KOPT-K1 (cell line): Measurements from ENCODE around the gene LSG1.

ENCODE experiments used
- H3K27ac ChIP-seq: fragments of 200-600 bp; sonication (generic); 2 replicates; pipeline ENCODE4 v1.5.1; 2016; ENCODE audit warnings: antibody characterized with exemption, mild to moderate bottlenecking, low read depth, low read length; ENCODE audit not compliant: poor library complexity, severe bottlenecking
- H3K36me3 ChIP-seq: fragments of 200-600 bp; sonication (generic); 2 replicates; pipeline ENCODE4 v1.5.1; 2017; ENCODE audit warnings: antibody characterized with exemption, mild to moderate bottlenecking, low read length, moderate library complexity; ENCODE audit not compliant: insufficient read depth
- H3K9me3 ChIP-seq: fragments of 200-600 bp; sonication (generic); 2 replicates; pipeline ENCODE4 v1.5.1; 2017; ENCODE audit warnings: antibody characterized with exemption, low read length, mild to moderate bottlenecking; ENCODE audit not compliant: insufficient read depth, poor library complexity, severe bottlenecking

The LSG1 gene

GRCh38 chr3:194622621-194623340, 49.2 kb downstream of the LSG1 start:
- Histone ChIP-seq H3K27ac (no peak overlapping the region), H3K36me3 (peaks cover 52% of the 10 kb centered on the region; the same call in 1 of the 2 replicates), H3K9me3 (no peaks in the 10 kb centered on the region)

GRCh38 chr3:194621947-194622346, 50.0 kb downstream of the LSG1 start:
- Histone ChIP-seq H3K9me3 (no peaks in the 10 kb centered on the region), H3K27ac (no peak overlapping the region), H3K36me3 (peaks cover 49% of the 10 kb centered on the region; the same call in 1 of the 2 replicates)

- Histone ChIP-seq H3K9me3 (no peaks in the 10 kb centered on the region), H3K36me3 (peaks cover 51% of the 10 kb centered on the region; the same call in 1 of the 2 replicates), H3K27ac (no peak overlapping the region)
Measured at GRCh38 chr3:194620196-194620595, 51.8 kb downstream of the LSG1 start.

GRCh38 chr3:194619741-194620140, 52.2 kb downstream of the LSG1 start:
- Histone ChIP-seq H3K27ac (no peak overlapping the region), H3K9me3 (no peaks in the 10 kb centered on the region), H3K36me3 (peaks cover 49% of the 10 kb centered on the region; the same call in 1 of the 2 replicates)

GRCh38 chr3:194618858-194619608, 53.0 kb downstream of the LSG1 start:
- no peak overlapping the region for H3K27ac ChIP-seq
- peaks cover 55% of the 10 kb centered on the region; the same call in 1 of the 2 replicates for H3K36me3 ChIP-seq
- no peaks in the 10 kb centered on the region for H3K9me3 ChIP-seq

GRCh38 chr3:194617827-194618226, 54.2 kb downstream of the LSG1 start:
- Histone ChIP-seq H3K36me3 (peaks cover 53% of the 10 kb centered on the region; the same call in 1 of the 2 replicates), H3K27ac (no peak overlapping the region)

GRCh38 chr3:194617143-194617671, 54.8 kb downstream of the LSG1 start:
- Histone ChIP-seq H3K36me3 (peaks cover 48% of the 10 kb centered on the region; the same call in 1 of the 2 replicates), H3K27ac (no peak overlapping the region), H3K9me3 (no peaks in the 10 kb centered on the region)

More at GRCh38 chr3:194617827-194618226, 54.2 kb downstream of the LSG1 start:
- H3K9me3 ChIP-seq = no peaks in the 10 kb centered on the region

- peaks cover 42% of the 10 kb centered on the region; the same call in 1 of the 2 replicates for H3K36me3 ChIP-seq
- no peaks in the 10 kb centered on the region for H3K9me3 ChIP-seq
- H3K27ac ChIP-seq = no peak overlapping the region
Measured at GRCh38 chr3:194615226-194615625, 56.8 kb downstream of the LSG1 start.

GRCh38 chr3:194612221-194612620, 59.8 kb downstream of the LSG1 start:
- Histone ChIP-seq H3K36me3 (peaks cover 36% of the 10 kb centered on the region; the same call in 1 of the 2 replicates), H3K9me3 (no peaks in the 10 kb centered on the region), H3K27ac (no peak overlapping the region)

GRCh38 chr3:194610689-194611088, 61.3 kb downstream of the LSG1 start:
- peaks cover 24% of the 10 kb centered on the region; the same call in 1 of the 2 replicates for H3K36me3 ChIP-seq
- no peak overlapping the region for H3K27ac ChIP-seq
- no peaks in the 10 kb centered on the region for H3K9me3 ChIP-seq

- H3K36me3 ChIP-seq = peaks cover 18% of the 10 kb centered on the region; the same call in 1 of the 2 replicates
- no peaks in the 10 kb centered on the region for H3K9me3 ChIP-seq
- H3K27ac ChIP-seq = no peak overlapping the region
Measured at GRCh38 chr3:194609601-194610000, 62.4 kb downstream of the LSG1 start.

- Histone ChIP-seq H3K9me3 (no peaks in the 10 kb centered on the region), H3K36me3 (peaks cover 12% of the 10 kb centered on the region; the same call in 1 of the 2 replicates), H3K27ac (no peak overlapping the region)
Measured at GRCh38 chr3:194608981-194609380, 63.0 kb downstream of the LSG1 start.

- Histone ChIP-seq H3K27ac (no peak overlapping the region), H3K36me3 (peaks cover 15% of the 10 kb centered on the region; the same call in 1 of the 2 replicates), H3K9me3 (no peaks in the 10 kb centered on the region)
Measured at GRCh38 chr3:194607592-194608389, 64.2 kb downstream of the LSG1 start.

GRCh38 chr3:194606941-194607340, 65.0 kb downstream of the LSG1 start:
- H3K36me3 ChIP-seq = peaks cover 21% of the 10 kb centered on the region; the same call in 1 of the 2 replicates
- no peak overlapping the region for H3K27ac ChIP-seq
- H3K9me3 ChIP-seq = no peaks in the 10 kb centered on the region
